Adrenal gland (tissue), 19 donors: Measurements from ENCODE around the gene CDH7. TPM values are rescaled to one million over a fixed set of nuclear protein-coding genes. Genes with fewer than 3 reads are reported as not detected.
A peak's percentile ranks its signal among the peaks of the same experiment; 100 is the strongest.

Experiments
- DNase-seq, 7 donors: peaks; one replicate each; pipeline ENCODE4 v3.0.0-alpha.2; 2019 to 2020
- H3K27ac ChIP-seq, 5 donors: fragments of 200-600 bp; sonication (generic) in 4 of 5; 1 replicate in 3 of 5; 2 replicates in 2 of 5; pipeline versions ENCODE4 v1.5.1 to v1.8.0; 2016 to 2020; ENCODE audit warnings: mild to moderate bottlenecking in 1 of 5
- H3K27me3 ChIP-seq: fragments of 200-600 bp; 2 replicates; pipeline ENCODE4 v1.8.0; 2021
- H3K36me3 ChIP-seq, 2 donors: fragments of 200-600 bp; replicated peaks in 1 of 2; 1 replicate in 1 of 2; 2 replicates in 1 of 2; pipeline versions ENCODE4 v1.5.1 to v1.8.0; 2018 to 2022
- H3K4me1 ChIP-seq, 2 donors: fragments of 200-600 bp; replicated peaks in 1 of 2; 1 replicate in 1 of 2; 2 replicates in 1 of 2; pipeline versions ENCODE4 v1.5.1 to v1.8.0; 2018 to 2021
- H3K4me3 ChIP-seq, 4 donors: fragments of 200-600 bp; sonication (generic) in 3 of 4; one replicate each; pipeline ENCODE4 v1.5.1; 2016 to 2018
- H3K9me3 ChIP-seq, 3 donors: fragments of 200-600 bp; sonication (generic) in 1 of 3; replicated peaks in 1 of 3; 1 replicate in 2 of 3; 2 replicates in 1 of 3; pipeline versions ENCODE4 v1.5.1 to v1.8.0; 2016 to 2021
- CTCF ChIP-seq, 6 experiments: fragments of 450-650 bp in 4 of 6; fragments of 200-600 bp in 2 of 6; sonication (generic) in 1 of 6; IDR thresholded peaks; 1 replicate in 5 of 6; 2 replicates in 1 of 6; pipeline versions ENCODE4 v1.5.1 to v1.8.0; 2016 to 2021; ENCODE audit warnings: antibody characterized with exemption in 6 of 6, mild to moderate bottlenecking in 2 of 6, moderate library complexity in 1 of 6
- POLR2A ChIP-seq, 2 donors: fragments of 450-650 bp; IDR thresholded peaks; one replicate each; pipeline ENCODE4 v1.6.1; 2017; ENCODE audit warnings: antibody characterized with exemption in 2 of 2, mild to moderate bottlenecking in 2 of 2, moderate library complexity in 1 of 2
- WGBS, 4 donors: extraction: QIAGEN DNeasy Blood & Tissue Kit in 2 of 4; methylation state at CpG; one replicate each; pipeline versions ENCODE4 v1.1.5 to v1.1.7; 2013 to 2017; 5-methylcytosine and 5-hydroxymethylcytosine counted together
- intact Hi-C, 2 donors: fragments of 100-400 bp; cut with DNase I; formaldehyde crosslinking; loops; one replicate each; pipeline versions ENCODE4 v1.14.1 to v1.15.0; 2022 to 2023
- long read RNA-seq, 10 donors: library from polyadenylated mRNA in 3 of 10; unstranded in 2 of 10; stranded (forward) in 1 of 10; transcript quantifications; one replicate each; pipeline ENCODE4 v2.0.0 and lab custom pipeline, GENCODE V29; 2021 to 2026
- polyA plus RNA-seq, 3 donors: library from polyadenylated mRNA; stranded (reverse); fragments of 200-250 nt in 2 of 3; fragments of 350-450 nt in 1 of 3; fragmentation: Illumina TruSeq in 1 of 3; extraction: RNeasy Lipid Tissue Mini Kit (QIAGEN cat#74804) in 1 of 3; gene quantifications; one replicate each; pipeline ENCODE4 v1.2.3, GENCODE V29; 2013 to 2014
- total RNA-seq, 9 donors: library from RNA; depleted of rRNA in 4 of 9; stranded (reverse); fragments of >200 nt in 4 of 9; fragments of 120-200 nt in 1 of 9; fragmentation: NEBNext Ultra II Directional in 1 of 9; extraction: Animal tissue kit (Norgen Biotek cat#: 25700) in 1 of 9; gene quantifications; one replicate each; pipeline versions ENCODE4 v1.1.0 to v1.2.4, GENCODE V29; 2013 to 2023
- donor health status: healthy with polysubstance abuse.
- donor health status: Bipolar disorder and iron deficiency.
- donor health status: DM: yes; HTN: yes; CAD: no.
- donor health status: DM: no; HTN: no; CAD: no.
- donor health status: DM: no; HTN: no; CAD: no.
- donor health status: DM: yes; HTN: yes; CAD: no.

CDH7 gene
- total RNA-seq: 1 to 10 TPM in 1 of 9 donors, under 1 TPM in 4, not detected in 4; 0.10 to 1.7 (median 0.11) TPM
- under 1 TPM in 2 of 3 donors, not detected in 1; under 0.01 to 0.04 TPM for polyA plus RNA-seq
- long read RNA-seq, donor 1: 0 reads
- long read RNA-seq, donor 2: 0 reads
- long read RNA-seq, donor 3: 0 reads
- long read RNA-seq, donor 4: 0 reads
- long read RNA-seq, donor 5: 0 reads
- long read RNA-seq, donor 6: 0 reads
- long read RNA-seq, donor 7: 0 reads
- long read RNA-seq, donor 8: 0 reads
- long read RNA-seq, donor 9: 0 reads
- long read RNA-seq, donor 10: 0 reads

- WGBS, 4 donors: 0 to 6% (median 1%) methylated on average over 17 to 85 of the region's 85 CpGs
Observed at GRCh38 chr18:65750389-65751154, at the start of gene CDH7. Gene CDH7 (plus strand): TSS chr18:65751012. CDS start chr18:65762843, 11,831 bp downstream.

GRCh38 chr18:65704046-65704445 lies 46.8 kb upstream of the CDH7 start:
- Histone ChIP-seq H3K27ac (no peak overlapping the region), H3K9me3 (no peaks in the 10 kb centered on the region), H3K36me3 (no peaks in the 10 kb centered on the region), H3K27me3 (no peaks in the 10 kb centered on the region), H3K4me3 (no peak overlapping the region), H3K4me1 (no peaks in the 10 kb centered on the region)
- DNase-seq: no peak
- 76 to 86% (median 77%) methylated on average over 1 of the region's 1 CpG for WGBS, 4 donors
- TF ChIP-seq CTCF (IDR thresholded peaks at IDR 0.05) (no peak), POLR2A (IDR thresholded peaks at IDR 0.05) (no peak)
- intact Hi-C loops: no loop called here

More at GRCh38 chr18:65750389-65751154, at the start of gene CDH7:
- no peak within 1 kb of the TSS for H3K27ac ChIP-seq
- H3K4me3 ChIP-seq: peak within 1 kb of the TSS in 1 of 4 donors; percentile 19
- intact Hi-C loops: no loop called here
- H3K36me3 ChIP-seq: no peaks in the 10 kb centered on the region
- TF ChIP-seq CTCF (IDR thresholded peaks at IDR 0.05) (no peak), POLR2A (IDR thresholded peaks at IDR 0.05) (no peak)
- no peaks in the 10 kb centered on the region for H3K4me1 ChIP-seq
- peaks cover 16% of the 10 kb centered on the region for H3K27me3 ChIP-seq
- H3K9me3 ChIP-seq: no peaks in the 10 kb centered on the region
- DNase-seq: no peak

- no peak for DNase-seq
- intact Hi-C loops: no loop called here
- 47 to 100% (median 88%) methylated on average over 1 of the region's 1 CpG for WGBS, 4 donors
- no peaks in the 10 kb centered on the region for H3K27me3 ChIP-seq
- no peak overlapping the region for H3K27ac ChIP-seq
- no peaks in the 10 kb centered on the region for H3K9me3 ChIP-seq
- TF ChIP-seq CTCF (IDR thresholded peaks at IDR 0.05) (no peak), POLR2A (IDR thresholded peaks at IDR 0.05) (no peak)
- H3K4me1 ChIP-seq: no peaks in the 10 kb centered on the region
- no peak overlapping the region for H3K4me3 ChIP-seq
- no peaks in the 10 kb centered on the region for H3K36me3 ChIP-seq
Observed at GRCh38 chr18:65706646-65707045, 44.2 kb upstream of the CDH7 start.

GRCh38 chr18:65711493-65711892 lies 39.3 kb upstream of the CDH7 start:
- Histone ChIP-seq H3K27me3 (no peaks in the 10 kb centered on the region), H3K36me3 (no peaks in the 10 kb centered on the region), H3K27ac (no peak overlapping the region), H3K4me1 (no peaks in the 10 kb centered on the region), H3K4me3 (no peak overlapping the region), H3K9me3 (no peaks in the 10 kb centered on the region)
- TF ChIP-seq POLR2A (IDR thresholded peaks at IDR 0.05) (no peak), CTCF (IDR thresholded peaks at IDR 0.05) (no peak)
- DNase-seq: no peak
- WGBS, 4 donors: 44 to 55% (median 48%) methylated on average over 1 of the region's 1 CpG
- intact Hi-C loops: no loop called here
